ENCODE data around the gene TXLNB.

- TF ChIP-seq ZNF274 (IDR thresholded peaks at IDR 0.05; ENCODE audit: low read depth, low read length): no peak
- TF ChIP-seq YY1 (IDR thresholded peaks at IDR 0.05; ENCODE audit: insufficient read depth, insufficient read length): no peak
- no peak for TF ChIP-seq SUZ12 (IDR thresholded peaks at IDR 0.05; ENCODE audit: extremely low read depth, insufficient read depth, insufficient read length)
Observed at GRCh38 chr6:139324301-139324555, 32.4 kb upstream of the TXLNB start.

Data from NT2/D1 (cell line).